Measurements from ENCODE around the gene PIPOX.

Gene PIPOX

DNA sequence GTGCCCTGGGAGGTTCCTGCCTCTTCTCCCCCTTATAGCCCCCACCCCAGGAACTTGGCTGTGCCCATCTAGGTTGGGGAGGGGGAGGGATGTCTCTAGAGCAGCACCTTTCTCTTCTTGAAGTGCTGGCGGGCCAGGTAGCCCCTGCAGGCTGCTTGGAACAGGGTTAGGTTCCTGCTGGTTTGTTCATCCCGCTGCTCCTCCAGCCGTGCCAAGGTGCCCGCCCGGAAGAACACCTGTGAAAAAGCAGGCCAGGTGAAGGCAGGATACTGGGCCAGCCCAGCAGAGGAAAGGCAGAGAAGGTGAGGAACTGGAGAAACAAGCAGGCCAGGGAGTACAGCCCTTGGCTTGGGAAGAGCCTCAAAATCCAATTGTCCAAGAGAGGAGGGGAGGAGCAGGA lies 56.6 kb downstream of the PIPOX start:
- DNase-seq (ENCODE audit: low read depth): no peak
- TF ChIP-seq, protein P1, sequence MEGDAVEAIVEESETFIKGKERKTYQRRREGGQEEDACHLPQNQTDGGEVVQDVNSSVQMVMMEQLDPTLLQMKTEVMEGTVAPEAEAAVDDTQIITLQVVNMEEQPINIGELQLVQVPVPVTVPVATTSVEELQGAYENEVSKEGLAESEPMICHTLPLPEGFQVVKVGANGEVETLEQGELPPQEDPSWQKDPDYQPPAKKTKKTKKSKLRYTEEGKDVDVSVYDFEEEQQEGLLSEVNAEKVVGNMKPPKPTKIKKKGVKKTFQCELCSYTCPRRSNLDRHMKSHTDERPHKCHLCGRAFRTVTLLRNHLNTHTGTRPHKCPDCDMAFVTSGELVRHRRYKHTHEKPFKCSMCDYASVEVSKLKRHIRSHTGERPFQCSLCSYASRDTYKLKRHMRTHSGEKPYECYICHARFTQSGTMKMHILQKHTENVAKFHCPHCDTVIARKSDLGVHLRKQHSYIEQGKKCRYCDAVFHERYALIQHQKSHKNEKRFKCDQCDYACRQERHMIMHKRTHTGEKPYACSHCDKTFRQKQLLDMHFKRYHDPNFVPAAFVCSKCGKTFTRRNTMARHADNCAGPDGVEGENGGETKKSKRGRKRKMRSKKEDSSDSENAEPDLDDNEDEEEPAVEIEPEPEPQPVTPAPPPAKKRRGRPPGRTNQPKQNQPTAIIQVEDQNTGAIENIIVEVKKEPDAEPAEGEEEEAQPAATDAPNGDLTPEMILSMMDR (conservative IDR thresholded peaks at IDR 0.05; ENCODE audit: low read depth, low read length): no peak
- no peak overlapping the region for H3K4me3 ChIP-seq (ENCODE audit: low read depth, low read length)

DNA sequence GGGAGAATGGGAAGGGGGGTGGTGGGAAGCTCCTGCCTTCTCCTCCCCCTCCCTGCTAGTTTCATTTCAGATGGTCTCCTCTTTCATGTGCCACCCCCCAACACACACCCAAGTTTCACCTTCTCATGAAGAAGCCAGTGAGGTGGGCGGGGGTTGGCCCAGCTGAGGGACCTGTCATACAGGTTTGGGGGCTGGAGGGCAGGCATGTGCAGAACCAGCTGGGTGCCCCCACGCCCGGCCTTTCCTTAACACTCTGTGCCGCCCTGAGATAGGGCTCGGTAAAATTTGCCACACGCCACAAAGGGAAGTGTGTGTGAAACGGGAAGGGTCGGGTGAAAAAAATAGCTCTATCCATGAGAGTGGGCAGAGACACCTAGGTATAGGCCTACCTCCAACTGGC lies 57.4 kb downstream of the PIPOX start:
- TF ChIP-seq, protein P1 (conservative IDR thresholded peaks at IDR 0.05; ENCODE audit: low read depth, low read length): no peak
- no peak for DNase-seq (ENCODE audit: low read depth)
- H3K4me3 ChIP-seq (ENCODE audit: low read depth, low read length): no peak overlapping the region

DNA sequence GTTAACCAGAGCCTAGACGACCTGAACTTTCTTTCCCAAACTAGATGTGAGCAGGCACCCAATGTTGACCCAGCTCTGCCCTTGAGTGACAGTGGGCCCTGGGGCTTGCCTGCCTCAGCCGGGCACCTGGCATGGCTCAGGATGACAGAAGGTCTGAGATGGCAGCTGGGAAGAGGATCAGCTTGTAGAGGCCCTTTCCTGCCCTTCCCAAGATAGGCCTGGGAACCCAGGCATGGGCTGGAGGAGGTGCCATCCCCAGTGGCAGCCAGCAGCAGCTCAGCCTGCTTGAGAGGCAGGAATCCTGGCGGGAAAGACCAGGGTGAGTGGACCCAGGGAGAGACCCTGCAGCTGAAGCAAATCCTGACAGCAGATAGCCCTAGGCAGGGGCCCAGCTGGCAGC lies 59.1 kb downstream of the PIPOX start:
- no peak overlapping the region for H3K4me3 ChIP-seq (ENCODE audit: low read depth, low read length)
- TF ChIP-seq, protein P1 (conservative IDR thresholded peaks at IDR 0.05; ENCODE audit: low read depth, low read length): no peak
- DNase-seq (ENCODE audit: low read depth): no peak

DNA sequence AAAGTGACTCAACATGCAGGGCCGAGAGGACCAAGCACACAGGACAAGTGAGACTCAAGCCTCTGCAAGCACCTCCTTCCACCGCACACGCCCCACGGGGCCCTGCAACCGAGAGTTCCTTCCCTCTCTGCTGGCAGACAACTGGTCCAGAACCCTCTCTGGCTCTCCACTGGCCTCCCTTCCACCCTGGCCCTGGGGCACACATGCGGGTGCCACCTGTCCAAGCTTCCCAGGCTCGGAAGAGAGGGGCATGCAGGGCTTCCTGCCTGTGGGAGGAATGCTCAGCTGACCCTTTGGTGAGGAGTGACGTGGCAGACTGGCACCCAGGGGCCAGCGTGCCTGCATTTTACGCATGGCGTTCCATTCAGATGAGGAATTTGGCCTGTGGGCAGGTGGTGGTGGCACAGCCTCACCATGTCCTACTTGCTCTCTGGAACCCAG lies 59.8 kb downstream of the PIPOX start:
- TF ChIP-seq, protein P1 (conservative IDR thresholded peaks at IDR 0.05; ENCODE audit: low read depth, low read length): no peak
- no peak overlapping the region for H3K4me3 ChIP-seq (ENCODE audit: low read depth, low read length)
- DNase-seq (ENCODE audit: low read depth): no peak

GRCh38 chr17:29103341-29103740 lies 60.4 kb downstream of the PIPOX start:
- H3K4me3 ChIP-seq (ENCODE audit: low read depth, low read length): no peak overlapping the region
- TF ChIP-seq, protein P1 (conservative IDR thresholded peaks at IDR 0.05; ENCODE audit: low read depth, low read length): no peak
- DNase-seq (ENCODE audit: low read depth): no peak
